ENCODE results near the gene DENND1C.
"Not testable (repeated sequence)": the region's sequence is repeated elsewhere in the genome, so short reads cannot be mapped to it uniquely, and the experiment has no call there.

Gene DENND1C

GRCh38 chr19:6453951-6454565, 27.5 kb downstream of the DENND1C start:
- DNase-seq (ENCODE audit: low read depth in 3 of 3): no peak

DNA sequence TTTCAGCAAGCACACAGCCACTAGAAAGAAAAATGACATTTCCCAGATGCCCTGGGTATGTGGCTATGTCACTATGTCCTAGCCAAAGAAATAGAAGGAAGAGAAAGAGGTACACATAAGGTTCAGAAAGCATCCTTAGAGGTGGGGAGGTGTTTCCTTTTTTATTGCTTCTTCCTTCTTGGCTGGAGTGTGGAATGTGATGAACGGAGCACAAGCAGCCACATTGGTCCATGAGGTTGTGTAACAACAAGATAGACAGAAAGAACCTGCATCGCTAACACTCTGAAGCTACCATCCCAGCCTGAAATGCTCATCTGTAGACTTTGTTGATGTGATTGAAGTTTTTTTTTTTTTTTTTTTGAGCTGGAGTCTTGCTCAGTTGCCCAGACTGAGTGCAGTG, 28.7 kb downstream of the DENND1C start:
- DNase-seq (ENCODE audit: low read depth in 3 of 3): no peak

GRCh38 chr19:6452223-6452614, 29.4 kb downstream of the DENND1C start:
- DNase-seq (ENCODE audit: low read depth in 3 of 3): no peak

DNA sequence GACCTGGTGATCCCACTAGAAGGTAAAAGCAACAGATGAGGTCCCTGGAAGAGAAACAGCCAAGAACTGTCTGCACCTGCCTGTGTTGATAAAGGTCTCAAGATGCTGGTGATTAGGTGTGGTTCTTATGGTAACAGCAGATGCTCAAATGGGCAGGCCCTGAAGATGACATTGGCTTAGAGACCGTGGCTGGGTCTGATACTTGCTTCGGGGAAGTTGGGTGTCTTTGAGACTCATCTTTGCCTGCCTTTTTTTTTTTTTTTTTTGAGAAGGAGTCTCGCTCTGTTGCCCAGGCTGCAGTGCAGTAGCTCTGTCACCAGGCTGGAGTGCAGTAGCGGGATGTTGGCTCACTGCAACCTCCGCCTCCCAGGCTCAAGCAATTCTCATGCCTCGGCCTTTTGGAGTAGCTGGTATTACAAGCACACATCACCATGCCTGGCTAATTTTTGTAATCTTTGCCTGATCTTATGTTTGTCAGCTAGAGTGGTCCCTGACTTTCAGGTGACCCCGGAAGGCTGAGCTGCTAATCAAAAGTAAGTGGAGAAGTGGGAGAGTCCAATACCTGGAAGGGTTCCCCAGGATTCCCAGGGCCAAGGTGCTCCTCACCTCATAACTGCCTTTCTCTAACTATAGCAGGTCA, 29.9 kb downstream of the DENND1C start:
- DNase-seq (ENCODE audit: low read depth in 3 of 3): no peak

DNA sequence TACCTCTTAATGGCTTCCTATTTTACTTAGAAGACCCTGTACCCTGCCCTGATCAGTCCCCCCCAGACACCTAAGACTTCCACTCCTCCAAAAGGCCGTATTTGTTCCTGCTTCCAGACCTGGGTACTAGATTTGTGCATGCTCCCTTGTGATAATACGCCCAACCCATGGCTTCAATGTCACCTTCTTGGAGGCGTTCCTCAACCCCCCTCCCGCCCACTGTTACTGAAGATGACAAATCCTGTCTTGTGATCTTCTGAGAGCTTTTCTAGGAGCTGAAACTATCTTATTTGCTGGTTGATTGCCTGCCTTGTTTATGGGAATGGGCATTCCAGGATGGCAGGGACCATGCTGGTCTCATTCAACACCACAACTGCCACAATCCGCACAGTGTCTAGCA, 31.4 kb downstream of the DENND1C start:
- no peak for DNase-seq (ENCODE audit: low read depth in 3 of 3)

GRCh38 chr19:6448045-6448444, 33.5 kb downstream of the DENND1C start:
- no peak for DNase-seq (ENCODE audit: low read depth in 3 of 3)

GRCh38 chr19:6446452-6446851, 35.1 kb downstream of the DENND1C start:
- no peak for DNase-seq (ENCODE audit: low read depth in 3 of 3)

GRCh38 chr19:6443986-6444385, 37.6 kb downstream of the DENND1C start:
- DNase-seq (ENCODE audit: low read depth in 3 of 3): no peak

DNA sequence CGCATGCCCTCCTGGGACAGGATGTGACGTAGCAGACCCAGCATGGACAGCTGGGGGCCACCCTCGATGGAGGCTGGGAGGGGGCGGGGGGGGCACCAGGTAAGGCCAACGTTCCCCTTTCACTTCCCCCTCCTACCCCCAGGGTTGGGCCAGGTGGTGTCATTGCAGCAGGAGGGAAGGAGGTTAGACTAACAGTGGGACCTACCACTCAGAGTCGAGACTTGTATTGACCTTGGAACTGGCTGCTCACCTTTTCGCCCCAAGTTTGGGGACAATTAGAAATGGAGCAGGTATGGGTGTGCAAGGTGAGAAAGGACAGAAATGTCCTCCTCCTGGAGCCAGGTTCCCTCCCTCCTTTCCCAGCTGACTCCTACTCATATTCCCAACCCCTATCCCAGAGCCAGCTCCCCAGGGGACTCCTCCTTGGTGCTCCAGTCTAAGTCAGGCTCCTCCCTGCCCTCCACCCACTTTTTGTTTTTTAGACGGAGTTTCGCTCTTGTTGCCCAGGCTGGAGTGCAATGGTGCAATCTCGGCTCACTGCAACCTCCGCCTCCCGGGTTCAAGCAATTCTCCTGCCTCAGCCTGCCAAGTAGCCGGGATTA, 39.4 kb downstream of the DENND1C start:
- DNase-seq (ENCODE audit: low read depth in 3 of 3): no peak

DNA sequence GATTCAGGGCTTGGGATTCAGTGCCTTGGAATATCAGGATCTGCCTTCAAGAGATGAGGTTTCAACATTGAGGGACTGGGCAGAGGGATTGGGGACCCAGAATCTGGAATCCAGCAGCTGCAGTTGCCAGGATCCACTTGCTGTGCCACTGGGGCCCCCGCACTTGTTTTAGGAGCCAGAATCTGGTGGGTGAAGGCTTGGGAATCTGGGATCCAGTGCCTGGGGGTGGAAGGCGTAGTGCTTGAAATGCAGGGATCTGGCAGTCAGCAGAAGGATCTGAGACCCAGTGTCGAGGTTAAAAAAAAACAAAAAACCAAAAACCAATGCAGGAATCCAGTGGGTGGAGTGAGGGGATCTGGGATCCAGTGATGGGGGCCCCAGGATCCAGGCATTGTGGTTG, 40.7 kb downstream of the DENND1C start:
- DNase-seq (ENCODE audit: low read depth in 3 of 3): no peak

DNA sequence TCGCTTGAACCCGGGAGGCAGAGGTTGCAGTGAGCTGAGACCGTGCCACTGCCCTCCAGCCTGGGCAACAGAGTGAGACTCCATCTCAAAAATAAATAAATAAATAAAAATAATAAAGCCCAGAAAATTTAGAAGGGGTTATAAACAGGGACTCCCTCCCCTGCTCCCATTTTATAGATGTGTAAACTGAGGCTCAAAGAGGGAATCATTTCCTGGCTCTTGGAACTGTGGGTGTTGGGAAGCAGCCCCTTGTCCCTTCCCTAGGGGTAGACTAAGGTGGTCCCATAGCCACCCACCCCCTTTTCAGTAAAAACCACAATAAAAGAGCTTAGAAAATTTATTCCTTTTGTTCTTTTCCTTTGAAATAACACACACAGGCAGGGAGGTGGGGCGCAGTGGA, 41.8 kb downstream of the DENND1C start:
- DNase-seq (ENCODE audit: low read depth in 3 of 3): no peak

- DNase-seq (ENCODE audit: low read depth in 3 of 3): no peak
These were observed 47.9 kb downstream of the DENND1C start, which contains the start of gene SLC25A41 for GRCh38 chr19:6433663-6434062. Gene SLC25A41, minus strand, starts transcription at chr19:6433763. Its CDS starts 70 bp downstream, at chr19:6433693.

DNA sequence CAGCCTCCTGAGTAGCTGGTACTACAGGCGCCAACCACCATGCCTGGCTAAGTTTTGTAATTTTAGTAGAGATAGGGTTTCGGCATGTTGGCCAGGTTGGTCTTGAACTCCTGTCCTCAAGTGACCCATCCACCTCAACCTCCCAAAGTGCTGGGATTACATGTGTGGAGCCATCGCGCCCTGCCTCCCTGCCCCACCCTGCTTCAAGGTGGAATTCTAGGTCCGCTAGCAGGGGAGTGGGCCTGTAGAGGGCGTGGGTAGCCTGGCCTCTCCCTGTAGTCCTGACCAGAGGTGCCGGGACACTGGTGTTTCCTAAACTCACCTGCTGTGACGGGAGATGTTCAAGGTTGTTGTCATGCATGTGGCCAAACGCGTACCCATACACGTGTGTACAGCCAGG, 48.4 kb downstream of the DENND1C start:
- no peak for DNase-seq (ENCODE audit: low read depth in 3 of 3)

- DNase-seq (ENCODE audit: low read depth in 3 of 3): no peak
These were observed 49.7 kb downstream of the DENND1C start for GRCh38 chr19:6431891-6432290.

DNA sequence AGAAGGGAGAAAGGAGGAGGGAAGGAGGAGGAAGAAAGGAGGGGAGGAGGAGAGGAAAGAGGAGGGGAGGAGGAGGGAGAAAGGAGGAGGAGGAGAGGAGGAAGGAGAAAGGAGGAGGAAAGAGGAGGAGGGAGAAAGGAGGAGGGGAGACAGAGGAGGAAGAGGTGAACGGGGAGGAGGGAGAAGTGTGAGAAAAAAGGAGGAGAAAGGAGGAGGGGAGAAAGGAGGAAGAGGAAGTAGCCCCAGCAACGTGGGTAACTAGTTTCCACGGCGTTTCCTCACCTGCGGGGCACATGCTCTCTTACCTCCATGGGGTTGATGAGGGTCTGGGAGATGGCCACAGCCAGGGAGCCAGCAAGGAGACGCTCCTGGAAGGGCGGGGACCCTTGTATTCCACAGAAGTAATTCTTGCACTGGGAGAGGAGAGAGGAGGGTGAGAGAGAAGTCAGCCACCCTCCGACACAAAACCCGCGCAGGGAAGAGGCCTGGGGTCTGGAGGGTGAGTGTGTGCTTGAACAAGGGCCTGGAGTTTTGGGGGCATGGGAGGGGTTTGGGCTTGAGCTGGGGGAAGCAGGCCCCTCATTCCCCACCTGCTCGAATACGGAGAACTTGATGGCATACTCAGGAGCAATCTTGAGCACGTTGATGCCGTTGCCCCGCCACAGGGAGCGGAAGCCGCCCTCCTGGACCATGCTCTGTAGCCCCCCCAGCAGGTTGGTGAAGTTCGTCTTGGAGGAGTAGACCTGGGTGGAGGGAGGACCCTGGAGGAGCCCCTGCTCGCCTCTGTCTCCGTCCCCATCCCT, 52.0 kb downstream of the DENND1C start:
- DNase-seq (ENCODE audit: low read depth in 3 of 3): no peak

- DNase-seq (ENCODE audit: low read depth in 3 of 3): not testable (repeated sequence)
These were observed 52.7 kb downstream of the DENND1C start for GRCh38 chr19:6428692-6429418.

- DNase-seq (ENCODE audit: low read depth in 3 of 3): no peak
These were observed 54.5 kb downstream of the DENND1C start for GRCh38 chr19:6427131-6427530.

GRCh38 chr19:6425732-6426620, 55.6 kb downstream of the DENND1C start:
- no peak for DNase-seq (ENCODE audit: low read depth in 3 of 3)

DNA sequence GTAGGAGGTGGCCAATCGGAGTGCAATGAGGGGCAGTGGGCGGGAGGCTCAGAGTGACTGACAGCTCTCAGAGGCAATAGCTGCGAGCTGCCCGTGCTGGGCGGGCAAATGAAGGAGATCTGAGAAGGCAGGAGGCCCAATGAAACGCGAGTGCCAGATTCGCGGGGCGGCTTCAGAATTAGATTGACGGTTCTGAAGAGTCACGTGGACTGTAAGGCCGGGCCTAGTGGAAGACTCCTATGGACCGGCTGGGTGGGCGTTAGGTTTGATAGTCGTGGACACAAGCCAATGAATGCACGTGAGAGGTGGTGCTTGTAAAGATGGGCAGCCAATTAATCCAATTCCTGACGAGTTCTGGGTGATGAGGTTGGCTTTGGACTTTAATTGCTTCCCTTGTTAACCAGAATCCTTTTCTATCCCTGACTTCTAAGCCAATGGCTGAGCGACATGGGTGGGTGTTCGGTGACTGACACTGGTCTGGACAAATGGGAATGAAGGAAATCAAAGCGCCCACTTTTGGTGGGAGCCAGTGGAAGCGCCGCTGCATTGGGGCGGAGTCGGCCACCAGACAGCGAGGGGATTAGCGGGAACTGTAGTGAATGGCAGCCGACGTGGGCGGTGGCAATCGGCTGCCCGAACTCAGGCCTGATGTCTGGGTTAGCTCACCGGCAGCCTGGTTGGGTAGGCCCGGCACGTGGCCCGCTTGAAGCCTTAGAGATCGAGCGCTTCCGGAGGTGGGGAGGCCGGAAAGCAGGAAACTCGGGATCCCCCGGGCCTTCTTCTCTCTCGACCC, 56.5 kb downstream of the DENND1C start:
- DNase-seq (ENCODE audit: low read depth in 3 of 3): peak; percentile 98 to 100 (median 98)
